Uterus (tissue), 2 donors: ENCODE results near the gene CDKL5.

Experiments used
- CTCF ChIP-seq, 4 experiments: fragments of 200-600 bp in 2 of 4; fragments of 450-650 bp in 2 of 4; sonication (generic) in 2 of 4; IDR thresholded peaks; one replicate each; pipeline ENCODE4 v1.5.1; 2016 to 2019; ENCODE audit warnings: antibody characterized with exemption in 4 of 4, mild to moderate bottlenecking in 2 of 4, moderate library complexity in 1 of 4
- POLR2A ChIP-seq, 2 donors: fragments of 450-650 bp; IDR thresholded peaks; one replicate each; pipeline ENCODE4 v1.6.1; 2016; ENCODE audit warnings: antibody characterized with exemption in 2 of 2, mild to moderate bottlenecking in 1 of 2, moderate library complexity in 1 of 2

- TF ChIP-seq CTCF (IDR thresholded peaks at IDR 0.05) (no peak), POLR2A (IDR thresholded peaks at IDR 0.05) (no peak)
These were observed 213.9 kb downstream of the CDKL5 start for GRCh38 chrX:18639280-18639679.
